ENCODE measurements around the gene NMUR1.

- no peak for TF ChIP-seq POLR2A (IDR thresholded peaks at IDR 0.05)
- no peak for TF ChIP-seq CTCF (IDR thresholded peaks at IDR 0.05)
Measured at GRCh38 chr2:231490801-231491200, 39.4 kb downstream of the NMUR1 start.
